Ovary (tissue), 3 donors: Measurements from ENCODE around the gene SIPA1L3.

ENCODE experiments used
- CTCF ChIP-seq, 3 donors: fragments of 450-650 bp in 2 of 3; fragments of 200-600 bp in 1 of 3; IDR thresholded peaks; one replicate each; pipeline versions ENCODE4 v1.5.1 to v1.8.0; 2016 to 2022; ENCODE audit warnings: antibody characterized with exemption in 3 of 3, mild to moderate bottlenecking in 1 of 3
- EP300 ChIP-seq: sonication (generic); formaldehyde crosslinking; IDR thresholded peaks from one replicate; pipeline ENCODE4 v1.6.1; 2017; ENCODE audit warnings: antibody characterized with exemption
- POLR2A ChIP-seq: fragments of 450-650 bp; IDR thresholded peaks from one replicate; pipeline ENCODE4 v1.6.1; 2017; ENCODE audit warnings: antibody characterized with exemption, mild to moderate bottlenecking, moderate library complexity
- donor health status: DM: no; HTN: no; CAD: no.

GRCh38 chr19:38012944-38013343, 105.9 kb downstream of the SIPA1L3 start:
- TF ChIP-seq CTCF (IDR thresholded peaks at IDR 0.05) (no peak), POLR2A (no peak), EP300 (no peak)
